Stimulated activated CD4-positive, alpha-beta T cell treated with anti-CD3 and anti-CD28 coated beads, Interleukin-12 subunit alpha, Interleukin-12 subunit beta, amount 100 ng/mL, for 4 hours (primary cell): ENCODE data around the gene CYP2J2.
A peak's percentile ranks its signal among the peaks of the same experiment; 100 is the strongest.
"Not testable (repeated sequence)": the region's sequence is repeated elsewhere in the genome, so short reads cannot be mapped to it uniquely, and the experiment has no call there.

Experiments used
- DNase-seq: peaks from one replicate; pipeline ENCODE4 v3.0.0-alpha.2; 2020

The CYP2J2 gene, protein sequence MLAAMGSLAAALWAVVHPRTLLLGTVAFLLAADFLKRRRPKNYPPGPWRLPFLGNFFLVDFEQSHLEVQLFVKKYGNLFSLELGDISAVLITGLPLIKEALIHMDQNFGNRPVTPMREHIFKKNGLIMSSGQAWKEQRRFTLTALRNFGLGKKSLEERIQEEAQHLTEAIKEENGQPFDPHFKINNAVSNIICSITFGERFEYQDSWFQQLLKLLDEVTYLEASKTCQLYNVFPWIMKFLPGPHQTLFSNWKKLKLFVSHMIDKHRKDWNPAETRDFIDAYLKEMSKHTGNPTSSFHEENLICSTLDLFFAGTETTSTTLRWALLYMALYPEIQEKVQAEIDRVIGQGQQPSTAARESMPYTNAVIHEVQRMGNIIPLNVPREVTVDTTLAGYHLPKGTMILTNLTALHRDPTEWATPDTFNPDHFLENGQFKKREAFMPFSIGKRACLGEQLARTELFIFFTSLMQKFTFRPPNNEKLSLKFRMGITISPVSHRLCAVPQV

DNA sequence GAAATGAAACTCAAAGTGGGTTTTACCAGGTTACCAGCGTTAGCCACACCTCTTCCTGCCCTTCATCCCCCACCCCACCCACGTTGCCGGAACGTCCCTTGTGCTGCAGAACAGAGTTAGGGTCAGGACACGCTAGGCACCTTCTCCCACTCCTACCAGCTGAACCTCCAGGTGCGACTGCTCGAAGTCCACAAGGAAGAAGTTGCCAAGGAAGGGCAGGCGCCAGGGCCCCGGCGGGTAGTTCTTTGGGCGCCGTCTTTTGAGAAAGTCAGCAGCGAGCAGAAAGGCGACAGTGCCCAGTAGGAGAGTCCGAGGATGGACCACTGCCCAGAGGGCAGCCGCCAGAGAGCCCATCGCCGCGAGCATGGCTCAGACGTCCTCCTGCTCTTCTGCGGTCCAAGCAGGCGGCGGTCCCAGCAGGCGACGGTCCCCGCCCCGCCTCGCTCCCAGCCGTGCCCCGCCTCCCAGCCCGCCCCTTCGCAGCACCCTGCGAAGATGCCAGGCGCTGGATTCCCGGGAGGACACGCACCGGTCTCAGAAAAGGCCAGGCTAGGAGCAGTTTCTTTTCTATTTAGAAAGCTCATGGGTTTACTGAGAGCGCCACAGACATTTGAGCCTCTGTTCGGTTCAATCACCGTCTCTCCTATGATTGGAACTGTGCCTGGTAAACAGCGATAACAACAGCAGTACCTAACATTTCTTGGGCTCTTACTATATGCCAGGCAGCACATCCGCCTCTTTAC is at the start of gene CYP2J2:
TSS of gene CYP2J2 (minus strand) at position 393 of the 743 bp plus-strand sequence. CDS start at position 366, 27 bp downstream.
- DNase-seq: peak; percentile 50

DNA sequence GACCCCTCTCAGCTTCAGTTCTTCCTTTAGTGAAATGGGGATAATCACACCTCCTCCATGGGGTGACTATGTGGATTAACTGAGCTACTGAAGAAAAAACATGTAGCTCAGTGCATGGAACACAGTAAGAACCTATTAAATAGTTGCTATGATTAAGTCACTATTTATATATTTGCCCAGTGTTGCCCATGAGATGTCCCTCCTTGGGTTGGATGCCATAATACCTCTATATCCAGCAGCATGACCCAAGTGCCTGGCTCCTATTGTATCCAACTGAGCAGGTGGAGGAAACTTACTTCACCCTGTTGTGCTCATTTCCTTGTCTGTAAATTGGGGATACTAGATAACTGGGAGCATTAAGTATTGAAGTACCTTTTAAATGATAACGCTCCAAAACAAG is 47.1 kb upstream of the CYP2J2 start:
- DNase-seq: no peak

DNA sequence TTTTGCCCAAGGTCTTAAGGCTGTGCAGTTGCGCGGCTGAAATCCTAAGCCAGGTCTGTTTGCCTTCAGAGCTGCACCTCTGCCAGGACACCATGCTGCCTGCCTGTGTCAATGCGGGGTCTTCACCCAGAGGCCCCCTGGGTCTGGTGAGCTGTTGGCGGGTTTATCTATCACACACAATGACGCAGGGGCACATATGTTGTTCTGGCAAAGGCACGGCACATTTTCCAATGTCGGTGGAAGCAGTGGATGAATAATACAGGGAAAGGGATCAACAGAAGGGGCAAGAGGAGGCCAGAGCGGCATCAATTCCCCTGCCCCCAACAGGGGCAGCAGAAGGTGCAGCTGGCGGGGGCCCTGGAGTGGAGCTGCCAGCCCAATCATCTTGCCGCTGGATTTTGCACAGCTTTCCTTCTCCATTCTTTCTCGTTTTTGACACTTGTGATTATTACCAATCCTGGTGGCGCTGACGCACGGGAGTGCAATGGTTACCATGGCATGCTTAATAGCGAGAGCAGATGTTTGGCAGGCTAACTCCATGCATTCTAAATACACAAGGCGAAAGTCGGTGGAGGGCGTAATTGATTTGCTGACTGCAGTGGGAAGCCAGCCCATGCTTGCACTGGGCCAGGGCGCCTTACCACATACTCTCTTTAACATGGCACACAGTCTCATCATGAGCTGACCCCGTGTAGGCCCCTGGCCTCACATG is 45.8 kb upstream of the CYP2J2 start:
- DNase-seq: no peak

DNA sequence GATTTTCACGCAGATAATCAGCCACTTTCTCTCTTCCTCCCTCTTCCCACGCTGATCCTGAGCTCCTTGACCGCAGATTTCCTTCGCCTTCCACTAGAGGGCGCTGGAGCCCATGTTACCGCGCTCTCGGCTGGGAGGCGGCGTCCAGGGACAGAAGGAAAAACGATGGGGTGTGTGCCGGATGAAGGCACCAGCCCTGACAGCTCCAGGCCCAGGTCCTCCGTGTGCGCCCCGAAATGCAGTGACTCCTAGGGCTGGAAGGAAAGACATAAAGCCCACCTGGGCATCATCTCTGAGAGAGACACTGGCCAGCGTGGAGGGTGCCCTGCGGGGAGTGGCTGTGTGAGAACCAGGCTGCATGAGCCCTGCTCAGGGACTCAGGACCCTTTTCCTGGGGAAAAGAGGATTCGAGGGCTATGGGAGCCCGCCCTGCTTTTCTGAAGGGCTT is 44.9 kb upstream of the CYP2J2 start:
- peak; percentile 36 for DNase-seq

DNA sequence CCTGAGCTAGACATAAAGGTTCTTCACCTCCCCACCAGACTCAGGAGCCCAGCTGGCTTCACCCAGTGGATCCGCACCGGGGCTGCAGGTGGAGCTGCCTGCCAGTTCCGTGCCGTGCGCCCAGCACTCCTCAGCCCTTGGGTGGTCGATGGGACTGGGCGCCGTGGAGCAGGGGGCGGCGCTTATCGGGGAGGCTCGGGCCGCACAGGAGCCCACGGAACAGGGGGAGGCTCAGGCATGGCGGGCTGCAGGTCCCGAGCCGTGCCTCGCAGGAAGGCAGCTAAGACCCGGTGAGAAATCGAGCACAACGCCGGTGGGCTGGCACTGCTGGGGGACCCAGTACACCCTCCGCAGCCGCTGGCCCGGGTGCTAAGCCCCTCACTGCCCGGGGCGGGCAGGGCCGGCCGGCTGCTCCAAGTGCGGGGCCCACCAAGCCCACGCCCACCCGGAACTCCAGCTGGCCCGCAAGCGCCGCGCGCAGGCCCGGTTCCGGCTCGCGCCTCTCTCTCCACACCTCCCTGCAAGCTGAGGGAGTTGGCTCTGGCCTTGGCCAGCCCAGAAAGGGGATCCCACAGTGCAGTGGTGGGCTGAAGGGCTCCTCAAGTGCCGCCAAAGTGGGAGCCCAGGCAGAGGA is 43.1 kb upstream of the CYP2J2 start:
- not testable (repeated sequence) for DNase-seq

DNA sequence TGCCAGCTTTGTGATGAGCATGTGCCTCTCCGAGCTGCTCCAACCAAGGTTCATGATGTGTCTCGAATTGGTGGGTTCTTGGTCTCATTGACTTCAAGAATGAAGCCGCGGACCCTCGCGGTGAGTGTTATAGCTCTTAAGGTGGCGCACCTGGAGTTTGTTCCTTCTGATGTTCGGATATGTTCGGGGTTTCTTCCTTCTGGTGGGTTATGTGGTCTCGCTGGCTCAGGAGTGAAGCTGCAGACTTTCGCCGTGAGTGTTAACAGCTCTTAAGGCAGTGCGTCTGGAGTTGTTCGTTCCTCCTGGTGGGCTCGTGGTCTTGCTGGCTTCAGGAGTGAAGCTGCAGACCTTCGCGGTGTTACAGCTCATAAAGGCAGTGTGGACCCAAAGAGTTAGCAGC is 42.2 kb upstream of the CYP2J2 start:
- not testable (repeated sequence) for DNase-seq

DNA sequence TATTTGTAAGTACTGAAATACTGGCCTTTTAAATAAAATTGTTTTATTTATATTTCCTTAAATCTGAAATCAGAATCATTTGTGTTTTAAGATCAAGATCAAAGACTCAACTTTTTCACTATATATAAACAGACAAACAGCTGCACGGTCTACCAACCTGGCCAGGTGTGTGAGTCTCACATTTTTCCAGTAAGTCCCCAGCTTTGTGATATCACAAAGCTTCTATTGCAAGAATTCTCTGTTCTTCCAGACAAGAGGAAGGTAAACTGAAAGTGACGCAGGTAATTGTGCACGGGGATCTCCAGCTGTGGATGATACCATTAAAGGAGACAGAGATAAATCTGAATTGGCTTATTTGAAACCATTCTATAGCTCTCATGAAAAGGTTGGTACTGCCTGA is 41.2 kb upstream of the CYP2J2 start:
- DNase-seq: no peak

DNA sequence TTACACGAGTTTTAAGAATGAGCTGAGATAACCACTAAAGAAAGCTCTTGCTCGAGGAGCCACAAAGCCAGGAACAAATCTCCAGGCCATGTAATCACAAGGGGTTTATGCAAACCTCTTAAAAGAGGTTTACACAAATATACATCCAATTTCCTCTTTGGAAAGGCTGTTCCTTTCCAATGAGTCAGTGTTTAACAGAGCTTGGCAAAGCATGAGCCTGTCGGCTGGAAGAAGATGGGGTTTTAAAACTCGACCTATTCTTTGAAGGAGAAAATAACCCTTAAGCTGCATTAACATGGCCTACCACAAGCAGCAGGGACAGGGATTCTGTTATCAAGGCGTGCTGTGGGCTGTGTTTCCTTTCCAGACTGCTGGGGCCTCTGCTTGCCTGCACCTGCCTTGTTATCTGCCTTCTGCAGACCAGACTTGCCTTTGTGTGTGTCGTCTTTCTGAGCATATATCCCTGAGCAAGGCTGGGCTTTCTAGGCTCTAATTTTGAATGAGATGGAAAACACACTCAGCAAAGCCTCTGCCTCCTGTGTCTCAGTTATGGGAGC is 40.6 kb upstream of the CYP2J2 start:
- no peak for DNase-seq

DNA sequence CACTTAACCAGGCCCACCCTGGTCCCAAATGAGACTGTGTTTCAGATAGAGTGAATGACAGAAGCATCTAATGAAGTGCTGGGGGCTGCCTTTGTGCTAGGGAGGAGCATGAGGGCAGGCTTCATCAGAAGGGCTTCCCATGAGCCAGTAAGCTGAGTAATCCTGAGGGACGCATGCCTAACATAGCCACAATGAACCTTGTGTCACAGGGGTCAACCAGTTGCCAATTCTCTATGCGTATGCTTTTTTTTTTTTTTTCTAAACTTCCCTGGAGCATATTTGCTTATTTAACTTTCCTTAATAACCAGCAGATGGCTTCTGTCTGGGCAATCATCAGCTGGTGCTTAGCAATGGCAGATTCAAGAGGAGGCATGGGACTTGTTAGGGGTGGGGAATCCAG is 25.5 kb upstream of the CYP2J2 start:
- no peak for DNase-seq

DNA sequence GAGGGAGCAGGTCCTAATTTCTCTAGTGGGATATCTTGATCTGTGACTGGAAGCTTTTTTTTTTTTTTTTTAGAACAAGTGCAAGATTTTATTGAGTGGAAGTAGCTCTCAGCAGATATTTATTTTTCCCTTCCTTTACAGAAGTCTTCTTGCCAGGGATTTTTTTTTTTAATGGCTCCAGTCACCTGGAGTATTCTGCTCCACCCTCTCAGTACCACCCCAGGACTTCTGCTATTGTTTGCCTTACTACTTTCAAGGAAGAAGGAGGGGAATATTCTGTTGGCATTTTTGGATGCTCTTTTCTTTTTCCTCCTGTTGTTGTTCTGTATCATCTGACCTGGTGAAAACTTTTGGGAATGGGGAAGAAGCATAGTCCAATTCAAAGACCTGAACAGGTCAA is 23.1 kb upstream of the CYP2J2 start:
- no peak for DNase-seq

DNA sequence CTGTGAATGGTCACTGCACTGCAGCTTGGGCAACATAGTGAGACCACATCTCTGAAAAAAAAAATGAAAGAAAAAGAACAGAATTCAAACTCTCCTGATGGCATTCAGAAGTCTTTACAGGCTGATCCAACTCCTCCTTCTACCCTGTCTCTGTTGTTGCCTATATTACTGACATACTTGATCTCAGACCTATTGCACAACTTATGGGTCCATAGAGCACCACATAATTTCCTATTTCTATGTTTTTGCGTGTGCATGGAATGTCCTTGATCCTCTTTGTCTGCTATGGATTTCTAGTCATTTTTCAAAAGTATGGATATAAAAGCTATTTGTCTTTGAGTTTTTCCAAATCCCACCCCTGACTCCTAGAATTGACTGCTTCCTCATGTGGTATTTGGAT is 22.4 kb upstream of the CYP2J2 start:
- DNase-seq: no peak

DNA sequence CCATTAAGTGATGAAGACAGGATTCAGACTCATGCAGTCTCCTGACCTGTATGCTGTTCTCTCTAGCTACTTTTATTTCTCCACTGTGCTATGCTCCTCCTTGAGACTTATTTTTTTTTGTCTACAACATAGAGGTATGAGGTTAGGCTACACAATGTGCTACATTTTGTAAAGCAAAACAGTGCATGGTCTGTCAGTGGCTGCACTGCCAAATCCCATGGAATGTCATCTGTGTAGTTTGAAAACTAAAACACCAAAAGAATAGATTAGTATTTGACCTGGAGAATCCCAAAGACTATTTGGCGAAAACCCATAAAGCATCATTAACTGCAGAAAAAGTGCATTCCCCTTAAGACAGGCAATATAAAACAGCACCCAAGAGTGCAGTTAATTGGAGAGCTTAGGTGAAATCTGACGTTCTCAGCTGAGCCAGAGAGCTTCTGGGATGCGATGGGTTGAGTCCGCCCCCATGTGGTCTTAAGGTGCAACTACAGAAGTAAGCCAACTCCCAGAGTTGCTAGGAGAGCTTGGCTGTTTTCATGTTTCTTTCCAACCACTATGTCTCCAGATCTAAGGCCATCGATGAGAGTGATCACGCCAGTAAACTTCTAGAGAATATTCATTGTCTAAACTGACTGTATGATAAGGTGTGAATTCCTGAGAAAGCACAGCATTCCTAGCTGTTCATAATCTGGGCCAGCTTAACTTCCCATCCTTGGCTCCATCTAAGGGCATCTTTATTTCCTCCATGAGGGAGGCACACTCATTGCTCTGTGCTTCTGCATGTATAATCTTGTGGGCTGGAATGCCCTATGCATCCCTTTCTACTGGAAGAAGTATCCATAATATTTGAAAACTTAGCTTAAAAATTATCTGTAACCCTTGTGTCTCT is 20.7 kb upstream of the CYP2J2 start:
- DNase-seq: peak; percentile 12

DNA sequence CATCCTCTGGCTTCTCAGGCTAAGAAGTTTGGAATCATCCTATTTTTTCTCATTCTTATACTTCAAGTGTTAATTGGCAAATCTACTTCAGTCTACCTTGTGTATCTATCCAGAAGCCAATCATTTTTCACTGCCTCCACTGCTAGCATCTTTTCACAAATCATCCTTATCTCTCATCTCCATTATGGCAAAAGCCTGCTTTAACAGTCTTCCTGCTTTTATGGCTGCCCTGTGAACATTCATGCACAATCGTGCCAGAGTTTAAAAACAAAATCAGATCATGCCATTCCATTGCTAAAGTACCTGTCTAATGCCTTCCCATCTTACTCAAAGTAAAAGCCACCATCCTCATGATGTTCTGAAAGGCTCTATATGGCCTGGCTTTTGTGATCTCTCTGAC is 19.2 kb upstream of the CYP2J2 start:
- DNase-seq: no peak

DNA sequence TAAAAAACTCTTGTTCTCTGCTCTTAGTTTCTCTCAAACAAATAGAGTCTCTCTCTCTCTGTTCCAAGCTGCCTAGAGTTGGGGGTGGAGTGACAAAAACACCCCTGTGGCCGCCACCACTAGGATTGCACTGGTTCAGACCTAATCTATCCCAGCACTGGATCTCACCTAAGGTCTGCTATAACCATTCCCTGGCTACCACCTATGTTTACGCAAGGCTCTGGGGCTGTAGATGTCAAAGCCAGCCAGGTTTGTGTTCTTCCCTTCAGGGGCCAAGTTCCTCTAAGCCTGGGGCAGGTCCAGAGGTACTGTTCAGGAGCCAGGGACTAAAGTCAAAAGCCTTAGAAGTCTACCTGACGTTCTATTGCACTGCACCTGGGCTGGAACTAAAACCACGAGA is 12.8 kb upstream of the CYP2J2 start:
- DNase-seq: no peak

DNA sequence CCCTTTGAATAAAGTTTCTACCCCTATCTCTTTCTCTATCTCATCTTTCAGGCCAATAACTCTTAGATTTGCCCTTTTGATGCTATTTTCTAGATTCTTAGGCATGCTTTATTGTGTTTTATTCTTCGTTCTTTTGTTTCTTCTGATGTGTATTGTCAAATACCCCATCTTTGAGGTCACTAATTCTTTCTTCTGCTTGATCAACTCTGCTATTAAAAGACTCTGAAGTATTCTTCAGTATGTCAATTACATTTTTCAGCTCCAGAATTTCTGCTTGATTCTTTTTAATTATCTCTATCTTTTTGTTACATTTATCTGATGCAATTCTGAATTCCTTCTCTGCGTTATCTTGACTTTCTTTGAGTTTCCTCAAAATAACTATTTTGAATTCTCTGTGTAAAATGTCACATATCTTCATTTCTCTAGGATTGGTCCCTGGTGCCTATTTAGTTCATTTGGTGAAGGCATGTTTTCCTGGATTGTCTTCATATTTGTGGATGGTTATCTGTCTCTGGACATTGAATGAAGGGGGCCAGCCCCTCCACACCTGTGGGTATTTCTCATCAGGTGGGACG is 11.2 kb upstream of the CYP2J2 start:
- DNase-seq: no peak

DNA sequence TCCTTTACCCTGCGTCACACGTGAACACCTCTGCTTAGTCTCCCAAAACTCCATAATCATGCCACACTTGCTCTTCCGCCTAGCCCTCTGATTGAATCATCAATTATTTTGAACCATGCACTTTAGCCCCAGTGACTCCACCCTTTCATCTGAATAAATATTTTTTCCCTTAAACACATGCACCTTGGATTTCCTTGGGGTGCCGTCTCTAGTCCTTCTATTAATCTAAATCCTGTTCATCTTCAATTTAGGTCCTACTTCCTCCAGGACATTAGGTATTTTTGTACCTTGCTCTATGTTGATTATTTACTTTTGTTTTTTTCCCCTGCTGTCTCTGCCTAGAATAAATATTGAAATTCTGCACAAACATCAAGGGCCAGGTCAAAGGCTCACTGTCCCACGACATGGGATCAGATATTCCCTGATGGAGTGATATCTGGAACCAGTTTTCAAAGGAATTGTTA is 9.8 kb upstream of the CYP2J2 start:
- DNase-seq: no peak

DNA sequence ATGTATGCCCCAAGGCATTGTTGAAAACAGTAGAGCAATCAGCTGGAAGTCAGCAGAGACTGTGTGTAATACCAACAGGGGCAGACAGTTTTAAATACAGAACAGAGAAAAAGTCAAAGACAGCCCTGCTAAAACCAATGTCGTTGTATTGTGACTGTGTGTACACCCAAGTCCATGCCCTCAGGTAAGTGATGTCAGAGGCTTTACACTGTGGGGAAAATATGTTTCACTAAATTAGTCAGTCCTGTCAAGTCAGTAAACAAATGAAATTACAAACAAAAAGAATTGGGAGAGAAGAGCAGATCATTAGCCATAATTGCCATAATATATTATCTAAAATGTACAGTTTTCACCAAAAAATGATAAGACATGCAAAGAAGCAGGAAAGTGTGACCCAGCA is 2.4 kb upstream of the CYP2J2 start:
- no peak for DNase-seq

DNA sequence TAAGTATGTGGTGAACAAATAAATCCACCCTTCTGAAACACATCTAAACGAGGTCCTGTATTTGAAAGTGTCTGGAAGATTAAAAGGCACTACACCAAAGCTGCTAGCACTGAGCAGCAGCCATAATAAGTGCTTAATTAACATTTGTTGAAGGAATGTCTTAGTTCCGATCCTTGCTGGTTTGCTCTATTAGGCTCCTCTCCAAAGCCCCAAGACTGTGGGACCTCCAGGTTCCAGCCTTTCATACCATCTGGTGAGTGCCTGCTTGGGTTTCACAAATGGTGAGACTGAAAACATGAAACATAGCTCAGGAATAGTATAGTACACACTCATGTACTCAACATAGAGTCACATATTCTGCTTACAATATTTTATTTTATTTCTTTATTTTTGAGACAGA is 640 bp upstream of the CYP2J2 start:
- DNase-seq: no peak

DNA sequence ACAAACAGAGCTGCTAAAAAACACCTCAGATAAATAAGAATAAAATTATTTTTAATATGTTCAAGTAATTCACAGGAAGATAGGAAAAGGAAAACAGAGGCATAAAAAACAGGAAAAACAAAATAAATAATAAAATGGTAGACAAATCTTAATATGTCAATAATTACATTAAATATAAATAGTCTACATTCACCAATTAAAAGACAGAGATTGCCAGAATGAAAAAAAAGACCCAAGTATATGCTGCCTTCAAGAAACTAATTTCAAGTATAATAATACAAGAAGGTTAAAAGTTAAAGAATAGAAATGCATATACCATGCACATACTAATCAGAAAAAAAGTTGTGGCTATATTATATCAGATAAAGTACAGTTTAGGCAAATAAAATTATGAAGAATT is 1.9 kb downstream of the CYP2J2 start:
- no peak for DNase-seq

DNA sequence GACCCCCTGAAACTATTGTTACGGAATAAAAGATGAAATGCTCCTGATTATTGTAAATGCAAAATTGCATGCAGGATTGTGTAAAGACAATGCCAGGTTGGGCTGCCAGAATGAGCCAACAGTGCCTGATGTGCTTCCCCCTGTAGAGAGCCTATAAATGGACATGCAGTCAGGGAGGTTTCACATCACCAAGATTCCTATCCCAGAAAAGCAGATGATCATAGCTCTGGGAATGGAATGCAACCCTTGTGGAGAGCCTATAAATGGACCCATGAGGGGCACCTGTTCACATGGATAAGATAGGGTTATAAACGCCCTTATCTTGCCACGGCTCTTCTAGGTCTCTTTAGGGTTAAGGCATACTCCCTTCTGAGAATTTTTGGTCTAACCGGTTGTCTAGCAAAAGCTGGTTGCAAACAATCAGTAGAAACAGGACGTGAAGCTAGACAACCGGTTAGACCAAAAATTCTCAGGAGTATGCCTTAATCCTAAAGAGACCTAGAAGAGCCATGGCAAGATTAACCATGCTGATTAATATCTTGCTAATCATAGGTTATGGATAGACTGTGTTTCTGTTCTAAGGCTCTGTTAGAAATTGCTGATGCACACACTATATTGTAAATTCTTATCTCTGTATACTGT is 5.2 kb downstream of the CYP2J2 start:
- DNase-seq: not testable (repeated sequence)

DNA sequence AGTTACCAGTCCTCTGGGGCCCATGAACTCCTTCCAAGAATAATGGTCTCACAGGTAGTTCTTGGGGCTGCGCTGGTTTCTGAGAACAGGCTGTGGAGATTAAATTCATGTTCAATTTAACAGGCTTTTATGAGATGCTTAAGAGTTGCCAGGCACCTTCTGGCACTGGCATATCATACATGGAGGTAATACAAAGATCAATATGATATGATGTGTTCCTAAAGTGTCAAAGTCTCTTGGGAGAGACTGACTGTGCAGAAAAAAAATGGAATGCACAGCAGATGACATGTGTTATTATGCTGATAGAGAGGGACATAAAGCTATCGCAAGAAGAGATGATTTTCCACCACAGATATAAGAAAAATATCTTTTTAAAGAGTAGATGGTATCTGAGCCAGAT is 6.8 kb downstream of the CYP2J2 start:
- no peak for DNase-seq
